GM18907 (cell line): ENCODE measurements around the gene UNC13B.
"Not testable (repeated sequence)": the region's sequence is repeated elsewhere in the genome, so short reads cannot be mapped to it uniquely, and the experiment has no call there.

Source experiments
- ATAC-seq: cut with Tn5 transposase; IDR thresholded peaks from one replicate; pipeline ENCODE4 v1.9.1; 2021; ENCODE audit warnings: mild to moderate bottlenecking, moderate library complexity; ENCODE audit not compliant: unreplicated experiment

Gene UNC13B

GRCh38 chr9:35220659-35221338, 59.0 kb downstream of the UNC13B start:
- ATAC-seq, result no peak

GRCh38 chr9:35225677-35226076, 63.9 kb downstream of the UNC13B start:
- no peak for ATAC-seq

GRCh38 chr9:35226651-35227050, 64.8 kb downstream of the UNC13B start:
- no peak for ATAC-seq

- ATAC-seq, result no peak
These were observed 65.5 kb downstream of the UNC13B start for GRCh38 chr9:35227284-35227683.

- no peak for ATAC-seq
These were observed 67.4 kb downstream of the UNC13B start for GRCh38 chr9:35229066-35229778.

- no peak for ATAC-seq
These were observed 68.0 kb downstream of the UNC13B start for GRCh38 chr9:35229779-35230143.

- ATAC-seq, result no peak
These were observed 71.2 kb downstream of the UNC13B start for GRCh38 chr9:35232867-35233544.

GRCh38 chr9:35236692-35237091, 74.9 kb downstream of the UNC13B start:
- no peak for ATAC-seq

- ATAC-seq, result no peak
These were observed 75.5 kb downstream of the UNC13B start for GRCh38 chr9:35237311-35237710.

- not testable (repeated sequence) for ATAC-seq
These were observed 84.1 kb downstream of the UNC13B start for GRCh38 chr9:35245945-35246344.

GRCh38 chr9:35253075-35253474, 91.3 kb downstream of the UNC13B start:
- ATAC-seq, result no peak

GRCh38 chr9:35254237-35254636, 92.4 kb downstream of the UNC13B start:
- no peak for ATAC-seq

- no peak for ATAC-seq
These were observed 93.4 kb downstream of the UNC13B start for GRCh38 chr9:35254984-35255857.

- no peak for ATAC-seq
These were observed 96.3 kb downstream of the UNC13B start for GRCh38 chr9:35257986-35258659.

- no peak for ATAC-seq
These were observed 97.1 kb downstream of the UNC13B start for GRCh38 chr9:35258660-35259474.

GRCh38 chr9:35260186-35260585, 98.4 kb downstream of the UNC13B start:
- no peak for ATAC-seq

- no peak for ATAC-seq
These were observed 100.3 kb downstream of the UNC13B start for GRCh38 chr9:35262064-35262463.

- no peak for ATAC-seq
These were observed 105.9 kb downstream of the UNC13B start for GRCh38 chr9:35267710-35268109.

- no peak for ATAC-seq
These were observed 108.1 kb downstream of the UNC13B start for GRCh38 chr9:35269919-35270318.

GRCh38 chr9:35271637-35272036, 109.8 kb downstream of the UNC13B start:
- ATAC-seq, result no peak
